ENCODE data around the gene CEP20. TPM values are rescaled to one million over a fixed set of nuclear protein-coding genes. Genes with fewer than 3 reads are reported as not detected.
A peak's percentile ranks its signal among the peaks of the same experiment; 100 is the strongest.

Gene CEP20
- total RNA-seq, 4 donors from 2014 or later, result 39.7 to 43.3 (median 40.7) TPM

DNA sequence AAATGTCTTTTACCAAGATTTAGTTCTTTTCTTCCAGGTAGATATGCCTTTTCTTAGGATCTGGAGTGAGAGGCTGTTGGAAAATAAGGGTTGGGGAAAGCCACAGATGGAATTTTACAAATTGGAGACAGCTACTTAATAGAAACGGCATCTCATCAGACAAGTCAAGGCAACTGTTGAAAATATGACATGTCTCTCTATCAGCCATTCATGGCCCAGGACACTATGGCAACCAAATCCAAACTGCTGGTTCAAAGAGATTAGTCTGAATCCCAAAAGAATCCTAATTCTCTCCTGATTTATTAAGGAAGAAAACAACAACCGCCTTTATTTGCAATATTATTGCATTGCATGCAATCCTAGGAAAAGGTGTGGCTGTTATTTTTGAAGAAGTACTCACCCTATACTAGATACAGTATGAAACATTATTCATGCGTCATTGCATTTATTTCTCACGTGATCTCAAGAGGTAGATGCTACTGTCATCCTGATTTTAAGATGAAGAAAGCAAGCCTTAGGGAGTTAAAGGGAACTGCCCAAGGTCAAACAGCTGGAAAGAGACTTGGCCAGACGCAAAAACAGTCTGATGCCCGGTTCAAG is 12.6 kb upstream of the CEP20 start:
- intact Hi-C loops (cut with DNase I; ENCODE audit: low total_unique reads), result no loop called here
- H3K4me3 ChIP-seq (ENCODE audit: low read depth, poor library complexity, severe bottlenecking), result no peak overlapping the region
- DNase-seq (ENCODE audit: low spot score in 2 of 2), result no peak
- 35 to 43% methylated on average over 6 of the region's 6 CpGs for WGBS, 2 donors
- TF ChIP-seq, protein P1, sequence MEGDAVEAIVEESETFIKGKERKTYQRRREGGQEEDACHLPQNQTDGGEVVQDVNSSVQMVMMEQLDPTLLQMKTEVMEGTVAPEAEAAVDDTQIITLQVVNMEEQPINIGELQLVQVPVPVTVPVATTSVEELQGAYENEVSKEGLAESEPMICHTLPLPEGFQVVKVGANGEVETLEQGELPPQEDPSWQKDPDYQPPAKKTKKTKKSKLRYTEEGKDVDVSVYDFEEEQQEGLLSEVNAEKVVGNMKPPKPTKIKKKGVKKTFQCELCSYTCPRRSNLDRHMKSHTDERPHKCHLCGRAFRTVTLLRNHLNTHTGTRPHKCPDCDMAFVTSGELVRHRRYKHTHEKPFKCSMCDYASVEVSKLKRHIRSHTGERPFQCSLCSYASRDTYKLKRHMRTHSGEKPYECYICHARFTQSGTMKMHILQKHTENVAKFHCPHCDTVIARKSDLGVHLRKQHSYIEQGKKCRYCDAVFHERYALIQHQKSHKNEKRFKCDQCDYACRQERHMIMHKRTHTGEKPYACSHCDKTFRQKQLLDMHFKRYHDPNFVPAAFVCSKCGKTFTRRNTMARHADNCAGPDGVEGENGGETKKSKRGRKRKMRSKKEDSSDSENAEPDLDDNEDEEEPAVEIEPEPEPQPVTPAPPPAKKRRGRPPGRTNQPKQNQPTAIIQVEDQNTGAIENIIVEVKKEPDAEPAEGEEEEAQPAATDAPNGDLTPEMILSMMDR (IDR thresholded peaks at IDR 0.05), result no peak
- TF ChIP-seq POLR2A (IDR thresholded peaks at IDR 0.05), result no peak

GRCh38 chr16:15900357-15900756 is 12.0 kb upstream of the CEP20 start:
- no peak for DNase-seq (ENCODE audit: low spot score in 2 of 2)
- no peak overlapping the region for H3K4me3 ChIP-seq (ENCODE audit: low read depth, poor library complexity, severe bottlenecking)
- TF ChIP-seq, protein P1 (IDR thresholded peaks at IDR 0.05), result no peak
- TF ChIP-seq POLR2A (IDR thresholded peaks at IDR 0.05), result no peak
- intact Hi-C loops (cut with DNase I; ENCODE audit: low total_unique reads), result no loop called here
- WGBS, 2 donors, result 64 to 82% methylated on average over 3 of the region's 3 CpGs

- WGBS, 2 donors, result 33 to 36% methylated on average over 9 of the region's 9 CpGs
- peak in 1 of 2 donors; percentile 62 for DNase-seq (ENCODE audit: low spot score in 2 of 2)
- intact Hi-C loops (cut with DNase I; ENCODE audit: low total_unique reads), result no loop called here
- H3K4me3 ChIP-seq (ENCODE audit: low read depth, poor library complexity, severe bottlenecking), result no peak overlapping the region
- no peak for TF ChIP-seq POLR2A (IDR thresholded peaks at IDR 0.05)
- TF ChIP-seq, protein P1 (IDR thresholded peaks at IDR 0.05), result no peak
Measured at GRCh38 chr16:15899538-15900100, 11.2 kb upstream of the CEP20 start.

- H3K4me3 ChIP-seq (ENCODE audit: low read depth, poor library complexity, severe bottlenecking), result no peak overlapping the region
- DNase-seq (ENCODE audit: low spot score in 2 of 2), result peak in 1 of 2 donors; percentile 70
- intact Hi-C loops (cut with DNase I; ENCODE audit: low total_unique reads), result no loop called here
- TF ChIP-seq POLR2A (IDR thresholded peaks at IDR 0.05), result no peak
- TF ChIP-seq, protein P1 (IDR thresholded peaks at IDR 0.05), result no peak
- 92 to 94% methylated on average over 6 of the region's 6 CpGs for WGBS, 2 donors
Measured at GRCh38 chr16:15898654-15899053, 10.3 kb upstream of the CEP20 start.

- DNase-seq (ENCODE audit: low spot score in 2 of 2), result peak in 1 of 2 donors; percentile 14
- intact Hi-C loops (cut with DNase I; ENCODE audit: low total_unique reads), result no loop called here
- TF ChIP-seq, protein P1 (IDR thresholded peaks at IDR 0.05), result no peak
- TF ChIP-seq POLR2A (IDR thresholded peaks at IDR 0.05), result no peak
- WGBS, 2 donors, result 55 to 61% methylated on average over 5 of the region's 5 CpGs
- H3K4me3 ChIP-seq (ENCODE audit: low read depth, poor library complexity, severe bottlenecking), result no peak overlapping the region
Measured at GRCh38 chr16:15897834-15898254, 9.4 kb upstream of the CEP20 start.

Data from lower leg skin (tissue), 4 donors.